ENCODE results near the gene ADAMTSL3. TPM values are rescaled to one million over a fixed set of nuclear protein-coding genes. Genes with fewer than 3 reads are reported as not detected.

Gene ADAMTSL3
- total and polyA plus RNA-seq, 2 donors (not counting 1 experiment from before 2014, with no cell fraction given): 0.01 TPM; not detected in 1

GRCh38 chr15:83984601-83985000, 330.7 kb downstream of the ADAMTSL3 start:
- POLR2A ChIA-PET: no interaction called here
- Histone ChIP-seq H3K4me3 (ENCODE audit: control extremely low read depth in 1 of 5, extremely low read depth in 1 of 5, insufficient read depth in 1 of 5, low read depth in 2 of 5, low read length in 4 of 5) (no peak overlapping the region), H3K9me3 (ENCODE audit: control extremely low read depth in 1 of 3, control insufficient read depth in 2 of 3, insufficient read depth in 1 of 3, low read length in 2 of 3) (no peaks in the 10 kb centered on the region), H3K27ac (ENCODE audit: low read length in 2 of 2) (no peak overlapping the region), H3K9ac (ENCODE audit: low read length) (no peak overlapping the region), H3K4me1 (ENCODE audit: control insufficient read depth in 2 of 2, insufficient read depth in 2 of 2, low read length in 2 of 2) (peaks cover 0 to 3% of the 10 kb centered on the region in 2 donors), H3K4me2 (replicated peaks; ENCODE audit: low read depth, low read length, poor library complexity, severe bottlenecking) (no peak overlapping the region), H3K79me2 (ENCODE audit: control insufficient read depth, insufficient read depth, low read length) (no peaks in the 10 kb centered on the region), H3K27me3 (replicated peaks in 1 of 4; ENCODE audit: control extremely low read depth in 1 of 4, control insufficient read depth in 3 of 4, insufficient read depth in 4 of 4, low read length in 3 of 4) (no peaks in the 10 kb centered on the region), H3K36me3 (replicated peaks in 1 of 2; ENCODE audit: control extremely low read depth in 1 of 2, control insufficient read depth in 1 of 2, extremely low read depth in 1 of 2, insufficient read depth in 2 of 2, low read length in 1 of 2) (no peaks in the 10 kb centered on the region), H4K20me1 (ENCODE audit: control insufficient read depth, insufficient read depth, low read length, poor library complexity, severe bottlenecking) (no peaks in the 10 kb centered on the region), H2AFZ (ENCODE audit: insufficient read depth, low read depth, low read length, poor library complexity, severe bottlenecking) (no peak overlapping the region)
- TF ChIP-seq CTCF (IDR thresholded peaks at IDR 0.05) (no peak), EZH2 (IDR thresholded peaks at IDR 0.05; ENCODE audit: borderline replicate concordance, insufficient read depth, low read depth, low read length, poor library complexity, severe bottlenecking) (no peak)
- CTCF ChIA-PET: no interaction called here
- H3K9me3 Mint-ChIP-seq (ENCODE audit: insufficient read depth): no peaks in the 10 kb centered on the region
- H3K4me1 Mint-ChIP-seq: peaks cover 7% of the 10 kb centered on the region
- no peak for DNase-seq
- intact Hi-C loops (cut with micrococcal nuclease): no loop called here
- no peak overlapping the region for H3K4me3 Mint-ChIP-seq
- no peaks in the 10 kb centered on the region for H3K27me3 Mint-ChIP-seq
- H3K27ac Mint-ChIP-seq: no peak overlapping the region
- no peak for ATAC-seq (ENCODE audit: low read depth)

DNA sequence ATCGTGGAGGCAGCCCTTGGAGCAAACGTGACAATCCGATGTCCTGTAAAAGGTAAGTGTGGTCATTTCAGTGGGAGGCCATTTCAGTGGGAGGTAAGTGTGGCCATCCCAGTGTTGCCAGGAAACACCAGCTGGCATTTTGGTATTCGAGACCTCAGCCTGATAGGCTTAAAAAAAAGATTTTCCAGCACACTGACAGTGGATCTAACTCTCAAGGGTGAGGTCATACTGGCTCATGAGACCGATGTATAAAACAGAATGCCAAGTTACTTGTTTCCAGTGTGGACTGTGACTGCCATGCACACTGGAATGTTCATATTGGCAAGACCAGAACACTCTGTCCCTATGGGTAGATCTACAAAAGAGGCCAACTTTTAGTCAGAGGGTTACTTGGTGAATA, 337.2 kb downstream of the ADAMTSL3 start:
- CTCF ChIA-PET: no interaction called here
- Histone ChIP-seq H3K4me2 (replicated peaks; ENCODE audit: low read depth, low read length, poor library complexity, severe bottlenecking) (no peak overlapping the region), H3K79me2 (ENCODE audit: control insufficient read depth, insufficient read depth, low read length) (no peaks in the 10 kb centered on the region), H3K4me1 (ENCODE audit: control insufficient read depth in 2 of 2, insufficient read depth in 2 of 2, low read length in 2 of 2) (peaks cover 0 to 3% of the 10 kb centered on the region in 2 donors), H3K4me3 (ENCODE audit: control extremely low read depth in 1 of 5, extremely low read depth in 1 of 5, insufficient read depth in 1 of 5, low read depth in 2 of 5, low read length in 4 of 5) (no peak overlapping the region), H3K36me3 (replicated peaks in 1 of 2; ENCODE audit: control extremely low read depth in 1 of 2, control insufficient read depth in 1 of 2, extremely low read depth in 1 of 2, insufficient read depth in 2 of 2, low read length in 1 of 2) (no peaks in the 10 kb centered on the region), H3K9ac (ENCODE audit: low read length) (no peak overlapping the region), H3K27ac (ENCODE audit: low read length in 2 of 2) (no peak overlapping the region), H4K20me1 (ENCODE audit: control insufficient read depth, insufficient read depth, low read length, poor library complexity, severe bottlenecking) (no peaks in the 10 kb centered on the region), H2AFZ (ENCODE audit: insufficient read depth, low read depth, low read length, poor library complexity, severe bottlenecking) (no peak overlapping the region), H3K27me3 (replicated peaks in 1 of 4; ENCODE audit: control extremely low read depth in 1 of 4, control insufficient read depth in 3 of 4, insufficient read depth in 4 of 4, low read length in 3 of 4) (peaks cover 0 to 5% (median 0%) of the 10 kb centered on the region in 4 experiments), H3K9me3 (ENCODE audit: control extremely low read depth in 1 of 3, control insufficient read depth in 2 of 3, insufficient read depth in 1 of 3, low read length in 2 of 3) (no peaks in the 10 kb centered on the region)
- DNase-seq (no peak), ATAC-seq (ENCODE audit: low read depth) (no peak)
- Mint-ChIP-seq H3K27me3 (no peaks in the 10 kb centered on the region), H3K27ac (no peak overlapping the region), H3K4me1 (peaks cover 2% of the 10 kb centered on the region), H3K9me3 (ENCODE audit: insufficient read depth) (no peaks in the 10 kb centered on the region), H3K4me3 (no peak overlapping the region)
- POLR2A ChIA-PET: no interaction called here
- TF ChIP-seq CTCF (IDR thresholded peaks at IDR 0.05): no peak
- no peak for TF ChIP-seq EZH2 (IDR thresholded peaks at IDR 0.05; ENCODE audit: borderline replicate concordance, insufficient read depth, low read depth, low read length, poor library complexity, severe bottlenecking)
- WGBS (ENCODE audit: insufficient coverage): 89% methylated on average over 3 of the region's 5 CpGs
- intact Hi-C loops (cut with micrococcal nuclease): no loop called here
